H1 (cell line): Measurements from ENCODE around the gene C17orf100.

ENCODE experiments used
- BACH1 ChIP-seq: IDR thresholded peaks from 2 replicates; pipeline ENCODE4 v1.6.1; 2012; ENCODE audit warnings: low read length, improper control_type of control experiment
- CBX5 ChIP-seq: fragments of 300-800, 300-1000 bp; sonication (generic); IDR thresholded peaks from 2 replicates; pipeline ENCODE4 v1.7.1; 2016; ENCODE audit warnings: antibody characterized with exemption, low read length, low read depth
- CBX8 ChIP-seq: fragments of 300-800, 300-1000 bp; sonication (generic); IDR thresholded peaks from 2 replicates; pipeline ENCODE4 v1.7.1; 2016; ENCODE audit warnings: low read depth, low read length, borderline replicate concordance
- EZH2 ChIP-seq: fragments of 200-600 bp; sonication (generic); IDR thresholded peaks from 2 replicates; pipeline ENCODE4 v1.7.1; 2012; ENCODE audit warnings: low read depth, mild to moderate bottlenecking, moderate library complexity, low read length, inconsistent platforms; ENCODE audit not compliant: severe bottlenecking
- GABPA ChIP-seq: IDR thresholded peaks from 2 replicates; pipeline ENCODE4 v1.6.1; 2011; ENCODE audit warnings: mild to moderate bottlenecking, low read length, moderate library complexity, borderline replicate concordance; ENCODE audit not compliant: insufficient read depth
- KDM5A ChIP-seq: fragments of 200-600 bp; IDR thresholded peaks from 2 replicates; pipeline ENCODE4 v1.7.1; 2012; ENCODE audit warnings: mild to moderate bottlenecking, low read length, inconsistent platforms, mixed read lengths
- POLR2A ChIP-seq, 2 experiments: IDR thresholded peaks; 1 replicate in 1 of 2; 2 replicates in 1 of 2; pipeline ENCODE4 v1.6.1; 2011; ENCODE audit warnings: low read depth in 2 of 2, low read length in 2 of 2, mild to moderate bottlenecking in 2 of 2; ENCODE audit errors: control extremely low read depth in 1 of 2
- POLR2AphosphoS5 ChIP-seq: IDR thresholded peaks from 2 replicates; pipeline ENCODE4 v1.6.1; 2011; ENCODE audit warnings: low read depth, low read length
- TCF12 ChIP-seq: IDR thresholded peaks from 2 replicates; pipeline ENCODE4 v1.6.1; 2011; ENCODE audit warnings: low read depth, mild to moderate bottlenecking, low read length
- YY1 ChIP-seq: IDR thresholded peaks from 2 replicates; pipeline ENCODE4 v1.6.1; 2011; ENCODE audit warnings: low read depth, mild to moderate bottlenecking, low read length
- TF ChIP-seq, protein P1 (sequence below), 3 experiments: IDR thresholded peaks; 1 replicate in 2 of 3; 2 replicates in 1 of 3; pipeline versions ENCODE4 v1.5.1 to v1.6.1; 2011; ENCODE audit warnings: low read length in 3 of 3, mild to moderate bottlenecking in 3 of 3, inconsistent platforms in 2 of 3, low read depth in 1 of 3, moderate library complexity in 1 of 3; ENCODE audit not compliant: insufficient read depth in 1 of 3; ENCODE audit errors: control extremely low read depth in 1 of 3

- TF ChIP-seq, protein P1, sequence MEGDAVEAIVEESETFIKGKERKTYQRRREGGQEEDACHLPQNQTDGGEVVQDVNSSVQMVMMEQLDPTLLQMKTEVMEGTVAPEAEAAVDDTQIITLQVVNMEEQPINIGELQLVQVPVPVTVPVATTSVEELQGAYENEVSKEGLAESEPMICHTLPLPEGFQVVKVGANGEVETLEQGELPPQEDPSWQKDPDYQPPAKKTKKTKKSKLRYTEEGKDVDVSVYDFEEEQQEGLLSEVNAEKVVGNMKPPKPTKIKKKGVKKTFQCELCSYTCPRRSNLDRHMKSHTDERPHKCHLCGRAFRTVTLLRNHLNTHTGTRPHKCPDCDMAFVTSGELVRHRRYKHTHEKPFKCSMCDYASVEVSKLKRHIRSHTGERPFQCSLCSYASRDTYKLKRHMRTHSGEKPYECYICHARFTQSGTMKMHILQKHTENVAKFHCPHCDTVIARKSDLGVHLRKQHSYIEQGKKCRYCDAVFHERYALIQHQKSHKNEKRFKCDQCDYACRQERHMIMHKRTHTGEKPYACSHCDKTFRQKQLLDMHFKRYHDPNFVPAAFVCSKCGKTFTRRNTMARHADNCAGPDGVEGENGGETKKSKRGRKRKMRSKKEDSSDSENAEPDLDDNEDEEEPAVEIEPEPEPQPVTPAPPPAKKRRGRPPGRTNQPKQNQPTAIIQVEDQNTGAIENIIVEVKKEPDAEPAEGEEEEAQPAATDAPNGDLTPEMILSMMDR (IDR thresholded peaks at IDR 0.05; ENCODE audit: control extremely low read depth in 1 of 3, insufficient read depth in 1 of 3, low read depth in 1 of 3, low read length in 3 of 3): no peak
- TF ChIP-seq CBX5 (no peak), BACH1 (no peak), KDM5A (no peak), TCF12 (no peak), GABPA (no peak), EZH2 (no peak), POLR2AphosphoS5 (no peak), POLR2A (IDR thresholded peaks at IDR 0.05; ENCODE audit: control extremely low read depth in 1 of 2, low read depth in 2 of 2, low read length in 2 of 2) (no peak), CBX8 (no peak), YY1 (no peak)
Measured at GRCh38 chr17:6699997-6700947, 48.7 kb downstream of the C17orf100 start.
